Measurements from ENCODE around the gene SPECC1.
"Not testable (repeated sequence)": the region's sequence is repeated elsewhere in the genome, so short reads cannot be mapped to it uniquely, and the experiment has no call there.

The SPECC1 gene

GRCh38 chr17:20009302-20010098 lies at the start of gene SPECC1:
TSS of gene SPECC1 (plus strand) at chr17:20009359. CDS start at chr17:20096652, 87,293 bp downstream.
- DNase-seq (ENCODE audit: low spot score): no peak

GRCh38 chr17:19962954-19963353 lies 46.2 kb upstream of the SPECC1 start:
- not testable (repeated sequence) for DNase-seq (ENCODE audit: low spot score)

GRCh38 chr17:19973156-19973555 lies 36.0 kb upstream of the SPECC1 start:
- DNase-seq (ENCODE audit: low spot score): no peak

- DNase-seq (ENCODE audit: low spot score): no peak
These were observed 33.6 kb upstream of the SPECC1 start for GRCh38 chr17:19975601-19976000.

GRCh38 chr17:19977293-19978208 lies 31.6 kb upstream of the SPECC1 start, which contains the start of gene AKAP10:
TSS of gene AKAP10 (minus strand) at chr17:19977828. CDS start at chr17:19977679, 149 bp downstream.
- DNase-seq (ENCODE audit: low spot score): peak; percentile 71

- DNase-seq (ENCODE audit: low spot score): peak; percentile 20
These were observed 30.9 kb upstream of the SPECC1 start for GRCh38 chr17:19978209-19978802.

GRCh38 chr17:19978805-19979211 lies 30.4 kb upstream of the SPECC1 start:
- no peak for DNase-seq (ENCODE audit: low spot score)

- peak; percentile 40 for DNase-seq (ENCODE audit: low spot score)
These were observed 29.0 kb upstream of the SPECC1 start for GRCh38 chr17:19979917-19980770.

GRCh38 chr17:19986941-19987861 lies 22.0 kb upstream of the SPECC1 start:
- no peak for DNase-seq (ENCODE audit: low spot score)

GRCh38 chr17:19987897-19988296 lies 21.3 kb upstream of the SPECC1 start:
- no peak for DNase-seq (ENCODE audit: low spot score)

- DNase-seq (ENCODE audit: low spot score): no peak
These were observed 17.8 kb upstream of the SPECC1 start for GRCh38 chr17:19991252-19991885.

GRCh38 chr17:19992803-19993713 lies 16.1 kb upstream of the SPECC1 start:
- DNase-seq (ENCODE audit: low spot score): peak; percentile 91

- DNase-seq (ENCODE audit: low spot score): no peak
These were observed 13.1 kb upstream of the SPECC1 start for GRCh38 chr17:19996086-19996485.

- no peak for DNase-seq (ENCODE audit: low spot score)
These were observed 12.7 kb upstream of the SPECC1 start for GRCh38 chr17:19996502-19996901.

- no peak for DNase-seq (ENCODE audit: low spot score)
These were observed 712 bp upstream of the SPECC1 start for GRCh38 chr17:20008242-20009051.

- peak; percentile 56 for DNase-seq (ENCODE audit: low spot score)
These were observed 182 bp upstream of the SPECC1 start for GRCh38 chr17:20009052-20009301.

- DNase-seq (ENCODE audit: low spot score): peak; percentile 40
These were observed 1.1 kb downstream of the SPECC1 start for GRCh38 chr17:20010099-20010863.

Data from kidney capillary endothelial cell (primary cell).